Trophoblast cell (in vitro differentiated cells and primary cell): ENCODE data around the gene BNC2.

Source experiments
- DNase-seq, 2 donors: peaks; one replicate each; pipeline ENCODE4 v3.0.0-alpha.2; 2016
- H2AFZ ChIP-seq: 2 replicates; pipeline ENCODE4 v1.6.1; 2013; ENCODE audit warnings: low read length, moderate library complexity, mild to moderate bottlenecking; ENCODE audit not compliant: insufficient read depth, poor library complexity
- H2AK5ac ChIP-seq: 2 replicates; pipeline ENCODE4 v1.6.1; 2013; ENCODE audit warnings: mild to moderate bottlenecking, low read length
- H2BK120ac ChIP-seq: 2 replicates; pipeline ENCODE4 v1.6.1; 2013; ENCODE audit warnings: low read length, mild to moderate bottlenecking, moderate library complexity; ENCODE audit not compliant: insufficient read depth, poor library complexity
- H2BK12ac ChIP-seq: 2 replicates; pipeline ENCODE4 v1.6.1; 2013; ENCODE audit warnings: mild to moderate bottlenecking, low read length, moderate library complexity
- H2BK5ac ChIP-seq: 2 replicates; pipeline ENCODE4 v1.6.1; 2013; ENCODE audit warnings: low read length, low read depth, moderate library complexity, mild to moderate bottlenecking; ENCODE audit not compliant: poor library complexity
- H3K14ac ChIP-seq: 2 replicates; pipeline ENCODE4 v1.6.1; 2013; ENCODE audit warnings: mild to moderate bottlenecking, low read length
- H3K18ac ChIP-seq: 2 replicates; pipeline ENCODE4 v1.6.1; 2013; ENCODE audit warnings: mild to moderate bottlenecking, low read length
- H3K23ac ChIP-seq: 2 replicates; pipeline ENCODE4 v1.6.1; 2013; ENCODE audit warnings: low read length
- H3K27ac ChIP-seq: 2 replicates; pipeline ENCODE4 v1.5.1; 2013; ENCODE audit warnings: low read depth, mild to moderate bottlenecking, inconsistent platforms, low read length, moderate library complexity
- H3K27me3 ChIP-seq: 2 replicates; pipeline ENCODE4 v1.6.1; 2013; ENCODE audit warnings: inconsistent platforms, mild to moderate bottlenecking, low read length, moderate library complexity; ENCODE audit not compliant: insufficient read depth
- H3K36me3 ChIP-seq, 2 experiments: 1 replicate in 1 of 2; 2 replicates in 1 of 2; pipeline ENCODE4 v1.6.1; 2013; ENCODE audit warnings: low read length in 2 of 2, mild to moderate bottlenecking in 2 of 2, moderate library complexity in 1 of 2; ENCODE audit not compliant: insufficient read depth in 2 of 2, control insufficient read depth in 1 of 2
- H3K4ac ChIP-seq: 2 replicates; pipeline ENCODE4 v1.6.1; 2013; ENCODE audit warnings: low read depth, mild to moderate bottlenecking, low read length, moderate library complexity
- H3K4me1 ChIP-seq, 2 experiments: 1 replicate in 1 of 2; 2 replicates in 1 of 2; pipeline ENCODE4 v1.6.1; 2013; ENCODE audit warnings: low read length in 2 of 2, mild to moderate bottlenecking in 2 of 2, moderate library complexity in 1 of 2; ENCODE audit not compliant: insufficient read depth in 2 of 2, control insufficient read depth in 1 of 2
- H3K4me2 ChIP-seq: 2 replicates; pipeline ENCODE4 v1.6.1; 2013; ENCODE audit warnings: inconsistent platforms, mild to moderate bottlenecking, low read length, moderate library complexity
- H3K4me3 ChIP-seq: 2 replicates; pipeline ENCODE4 v1.5.1; 2013; ENCODE audit warnings: mild to moderate bottlenecking, low read depth, low read length, inconsistent platforms
- H3K79me1 ChIP-seq: one replicate; pipeline ENCODE4 v1.6.1; 2013; ENCODE audit warnings: low read length
- H3K79me2 ChIP-seq: 2 replicates; pipeline ENCODE4 v1.6.1; 2013; ENCODE audit warnings: low read length, mild to moderate bottlenecking; ENCODE audit not compliant: control insufficient read depth, insufficient read depth, poor library complexity
- H3K9ac ChIP-seq: 2 replicates; pipeline ENCODE4 v1.6.1; 2013; ENCODE audit warnings: mild to moderate bottlenecking, low read length
- H3K9me3 ChIP-seq: 2 replicates; pipeline ENCODE4 v1.6.1; 2013; ENCODE audit warnings: low read depth, mild to moderate bottlenecking, control low read depth, inconsistent platforms, low read length; ENCODE audit not compliant: insufficient read depth
- H4K12ac ChIP-seq: 2 replicates; pipeline ENCODE4 v1.6.1; 2013; ENCODE audit warnings: low read depth, mild to moderate bottlenecking, low read length, moderate library complexity
- H4K8ac ChIP-seq: 2 replicates; pipeline ENCODE4 v1.6.1; 2013; ENCODE audit warnings: low read depth, mild to moderate bottlenecking, low read length, moderate library complexity
- H4K91ac ChIP-seq: one replicate; pipeline ENCODE4 v1.6.1; 2013; ENCODE audit warnings: low read depth, mild to moderate bottlenecking, low read length, moderate library complexity
- WGBS: extraction: QIAGEN DNeasy Blood & Tissue Kit; methylation state at CpG from one replicate; pipeline ENCODE4 v1.1.7; 2013; ENCODE audit warnings: missing lambda C conversion rate; ENCODE audit not compliant: insufficient read length, insufficient coverage; ENCODE audit errors: extremely low coverage; 5-methylcytosine and 5-hydroxymethylcytosine counted together

BNC2 gene

DNA sequence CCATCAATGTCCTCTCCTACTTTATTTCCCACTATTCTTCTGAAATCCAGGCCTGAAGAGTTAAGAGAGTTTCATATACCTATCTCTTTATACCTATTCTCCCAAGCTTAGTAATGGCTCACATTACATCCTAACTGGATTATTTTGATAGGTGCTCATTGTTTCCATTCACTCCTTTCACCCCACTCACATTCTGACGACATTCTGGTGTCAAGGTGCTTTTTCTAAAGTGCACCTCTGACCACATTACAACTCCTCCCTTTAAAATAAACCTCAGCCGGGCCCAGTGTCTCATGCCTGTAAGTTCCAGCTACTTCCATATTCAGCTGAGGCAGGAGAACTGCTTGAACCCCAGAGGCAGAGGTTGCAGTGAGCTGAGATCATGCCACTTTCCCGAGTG is 417.1 kb downstream of the BNC2 start:
- H3K4me2 ChIP-seq, result no peak overlapping the region
- no peak overlapping the region for H4K12ac ChIP-seq
- H3K23ac ChIP-seq, result no peak overlapping the region
- H3K4ac ChIP-seq, result no peak overlapping the region
- no peak overlapping the region for H3K9ac ChIP-seq
- H3K14ac ChIP-seq, result no peak overlapping the region
- H2BK120ac ChIP-seq, result no peak overlapping the region
- H3K4me1 ChIP-seq, result peaks cover 0 to 3% of the 10 kb centered on the region in 2 experiments
- no peak overlapping the region for H3K18ac ChIP-seq
- H2BK12ac ChIP-seq, result no peak overlapping the region
- no peak overlapping the region for H4K8ac ChIP-seq
- H2BK5ac ChIP-seq, result no peak overlapping the region
- no peak overlapping the region for H3K4me3 ChIP-seq
- no peaks in the 10 kb centered on the region for H3K79me2 ChIP-seq
- no CpG with 5 or more reads among the region's 3 CpGs for WGBS
- no peaks in the 10 kb centered on the region for H3K27me3 ChIP-seq
- DNase-seq, result no peak
- H3K36me3 ChIP-seq, result no peaks in the 10 kb centered on the region
- no peaks in the 10 kb centered on the region for H3K79me1 ChIP-seq
- H2AK5ac ChIP-seq, result no peak overlapping the region
- no peak overlapping the region for H4K91ac ChIP-seq
- no peaks in the 10 kb centered on the region for H3K9me3 ChIP-seq
- no peak overlapping the region for H3K27ac ChIP-seq
- H2AFZ ChIP-seq, result no peak overlapping the region

DNA sequence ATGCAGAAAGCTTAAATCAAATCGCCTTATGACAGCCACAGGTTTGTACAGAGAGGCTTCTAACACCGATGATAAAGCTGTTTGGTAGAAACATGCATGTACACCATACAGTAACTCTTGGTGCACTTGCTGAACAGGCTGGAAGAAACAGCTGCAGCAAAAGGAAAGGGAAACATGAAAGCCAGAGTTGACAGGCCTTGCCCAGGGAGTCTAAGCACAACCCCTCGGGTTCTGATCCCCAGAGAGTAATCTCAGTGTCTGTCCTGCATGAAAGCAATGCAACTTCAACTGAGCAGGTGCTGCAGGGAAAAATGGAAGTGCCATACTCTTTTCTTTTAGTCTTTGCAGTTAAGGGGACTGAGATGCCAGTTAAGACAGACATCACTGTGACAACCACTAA is 419.9 kb downstream of the BNC2 start:
- no CpG with 5 or more reads among the region's 3 CpGs for WGBS
- no peak overlapping the region for H4K91ac ChIP-seq
- H4K8ac ChIP-seq, result no peak overlapping the region

DNA sequence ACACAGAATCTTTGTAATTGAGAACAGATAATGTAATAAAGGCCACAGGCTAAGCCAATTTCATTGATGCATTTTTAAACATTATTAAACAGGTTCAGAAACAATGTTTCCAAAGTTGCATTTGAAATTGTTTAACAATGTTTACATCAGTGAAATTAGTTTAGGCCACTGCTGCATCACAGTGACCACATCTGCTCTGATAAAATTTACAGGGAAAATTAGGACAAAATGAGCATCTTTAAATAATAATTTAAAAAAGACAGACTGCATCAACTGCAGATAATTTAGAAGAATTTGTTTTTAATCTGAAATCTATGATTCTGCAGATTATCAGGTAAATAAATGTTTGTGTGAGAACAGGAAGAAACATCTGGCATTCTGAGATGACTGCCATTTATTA is 420.4 kb downstream of the BNC2 start:
- Histone ChIP-seq H3K4ac (no peak overlapping the region), H2BK5ac (no peak overlapping the region), H3K36me3 (no peaks in the 10 kb centered on the region), H3K4me3 (no peak overlapping the region), H2BK120ac (no peak overlapping the region), H2AFZ (no peak overlapping the region), H3K4me2 (no peak overlapping the region), H3K27me3 (no peaks in the 10 kb centered on the region), H3K23ac (no peak overlapping the region), H3K79me2 (no peaks in the 10 kb centered on the region), H2AK5ac (no peak overlapping the region), H3K18ac (no peak overlapping the region), H3K27ac (no peak overlapping the region), H4K91ac (no peak overlapping the region), H3K79me1 (no peaks in the 10 kb centered on the region), H4K8ac (no peak overlapping the region), H2BK12ac (no peak overlapping the region), H3K4me1 (peaks cover 0 to 1% of the 10 kb centered on the region in 2 experiments), H3K9ac (no peak overlapping the region), H4K12ac (no peak overlapping the region), H3K14ac (no peak overlapping the region), H3K9me3 (no peaks in the 10 kb centered on the region)
- no peak for DNase-seq

More for the DNA sequence above, 419.9 kb downstream of the BNC2 start:
- no peak overlapping the region for H2BK120ac ChIP-seq
- no peaks in the 10 kb centered on the region for H3K27me3 ChIP-seq
- H3K14ac ChIP-seq, result no peak overlapping the region
- no peak overlapping the region for H2BK5ac ChIP-seq
- H3K23ac ChIP-seq, result no peak overlapping the region
- no peak overlapping the region for H3K9ac ChIP-seq
- H4K12ac ChIP-seq, result no peak overlapping the region
- no peak overlapping the region for H3K4me2 ChIP-seq
- H2AFZ ChIP-seq, result no peak overlapping the region
- no peak overlapping the region for H3K4ac ChIP-seq
- H3K4me1 ChIP-seq, result peaks cover 0 to 1% of the 10 kb centered on the region in 2 experiments
- DNase-seq, result no peak
- no peak overlapping the region for H3K27ac ChIP-seq
- no peak overlapping the region for H2BK12ac ChIP-seq
- H2AK5ac ChIP-seq, result no peak overlapping the region
- no peaks in the 10 kb centered on the region for H3K79me1 ChIP-seq
- H3K36me3 ChIP-seq, result no peaks in the 10 kb centered on the region
- H3K9me3 ChIP-seq, result no peaks in the 10 kb centered on the region
- H3K79me2 ChIP-seq, result no peaks in the 10 kb centered on the region
- H3K4me3 ChIP-seq, result no peak overlapping the region
- no peak overlapping the region for H3K18ac ChIP-seq

DNA sequence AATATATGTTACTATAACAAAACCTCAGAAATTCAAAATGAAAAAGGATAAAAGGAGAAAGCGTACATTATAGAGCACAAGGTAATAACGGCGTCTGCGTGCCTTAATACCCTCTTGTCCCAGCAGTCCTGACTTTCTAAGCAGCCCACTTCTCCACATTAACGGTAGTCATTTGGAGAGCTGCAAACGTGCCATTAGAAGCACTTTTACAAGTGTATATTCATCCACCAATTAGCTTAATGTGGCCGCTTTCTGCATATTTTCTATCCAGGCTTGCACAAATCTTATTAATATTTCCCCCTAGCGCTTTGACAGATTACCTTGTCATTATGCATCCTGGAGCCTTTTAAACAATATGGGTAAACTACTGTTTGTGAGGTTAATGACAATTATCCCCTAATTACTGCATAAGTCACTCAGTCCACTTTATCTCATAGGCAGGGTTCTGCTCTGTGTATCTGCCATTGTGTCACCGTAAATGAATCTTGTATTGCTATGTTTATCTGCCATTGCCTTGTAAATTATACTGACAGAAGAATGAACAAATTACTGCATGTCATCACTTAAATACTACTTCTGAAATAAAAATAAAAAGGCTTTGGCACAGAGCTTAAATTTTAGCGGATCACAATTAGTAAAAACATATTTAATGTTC is 421.3 kb downstream of the BNC2 start:
- no peaks in the 10 kb centered on the region for H3K79me2 ChIP-seq
- H4K91ac ChIP-seq, result no peak overlapping the region
- no peak overlapping the region for H4K8ac ChIP-seq
- no peak overlapping the region for H3K27ac ChIP-seq
- H3K4ac ChIP-seq, result no peak overlapping the region
- H3K9me3 ChIP-seq, result no peaks in the 10 kb centered on the region
- H3K4me1 ChIP-seq, result peaks cover 0 to 1% of the 10 kb centered on the region in 2 experiments
- H4K12ac ChIP-seq, result no peak overlapping the region
- H2AK5ac ChIP-seq, result no peak overlapping the region
- H2BK5ac ChIP-seq, result no peak overlapping the region
- H3K27me3 ChIP-seq, result no peaks in the 10 kb centered on the region
- no peak overlapping the region for H2BK120ac ChIP-seq
- no peak overlapping the region for H3K9ac ChIP-seq
- no peaks in the 10 kb centered on the region for H3K36me3 ChIP-seq
- H2BK12ac ChIP-seq, result no peak overlapping the region
- WGBS, result no CpG with 5 or more reads among the region's 10 CpGs
- no peak overlapping the region for H3K4me2 ChIP-seq
- no peak overlapping the region for H3K4me3 ChIP-seq
- H3K18ac ChIP-seq, result no peak overlapping the region
- no peak overlapping the region for H3K23ac ChIP-seq
- no peak overlapping the region for H3K14ac ChIP-seq
- DNase-seq, result no peak
- no peaks in the 10 kb centered on the region for H3K79me1 ChIP-seq
- no peak overlapping the region for H2AFZ ChIP-seq
